Brain pericyte (primary cell): Measurements from ENCODE around the gene CCDC137.
"Not testable (repeated sequence)": the region's sequence is repeated elsewhere in the genome, so short reads cannot be mapped to it uniquely, and the experiment has no call there.

Experiments used
- DNase-seq: peaks from one replicate; pipeline ENCODE4 v3.0.0-alpha.2; 2012; ENCODE audit warnings: low read depth, low spot score

CCDC137 gene

GRCh38 chr17:81666342-81667191 lies at the start of gene CCDC137, which contains the start of gene OXLD1:
Gene CCDC137, plus strand, starts transcription at chr17:81666737. Its CDS starts 30 bp downstream, at chr17:81666767.
Gene OXLD1, minus strand, starts transcription at chr17:81666605. Its CDS starts 28 bp downstream, at chr17:81666577.
- peak; percentile 86 for DNase-seq

- no peak for DNase-seq
Observed at GRCh38 chr17:81616877-81617276, 49.7 kb upstream of the CCDC137 start.

GRCh38 chr17:81618307-81618706 lies 48.2 kb upstream of the CCDC137 start:
- DNase-seq, result not testable (repeated sequence)

- DNase-seq, result no peak
Observed at GRCh38 chr17:81621494-81622130, 44.9 kb upstream of the CCDC137 start.

- DNase-seq, result no peak
Observed at GRCh38 chr17:81630274-81630673, 36.3 kb upstream of the CCDC137 start.

DNA sequence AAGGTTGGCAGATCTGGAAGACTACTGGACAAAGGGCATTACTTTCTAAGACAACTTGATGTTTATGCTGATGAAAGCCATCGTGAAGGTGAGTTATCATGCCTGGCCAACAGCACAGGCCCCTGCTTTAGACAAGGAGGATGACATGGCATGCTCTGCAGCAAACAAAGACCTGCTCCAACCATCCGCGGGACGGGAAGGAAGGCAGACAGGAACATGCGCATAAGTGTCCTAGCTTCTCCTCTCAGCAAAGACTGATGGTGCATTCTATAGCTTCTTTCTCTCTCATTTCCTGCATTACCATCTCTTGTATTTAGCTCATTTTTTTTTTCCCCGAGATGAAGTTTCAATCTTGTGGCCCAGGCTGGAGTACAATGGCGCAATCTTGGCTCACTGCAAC lies 35.1 kb upstream of the CCDC137 start:
- no peak for DNase-seq

DNA sequence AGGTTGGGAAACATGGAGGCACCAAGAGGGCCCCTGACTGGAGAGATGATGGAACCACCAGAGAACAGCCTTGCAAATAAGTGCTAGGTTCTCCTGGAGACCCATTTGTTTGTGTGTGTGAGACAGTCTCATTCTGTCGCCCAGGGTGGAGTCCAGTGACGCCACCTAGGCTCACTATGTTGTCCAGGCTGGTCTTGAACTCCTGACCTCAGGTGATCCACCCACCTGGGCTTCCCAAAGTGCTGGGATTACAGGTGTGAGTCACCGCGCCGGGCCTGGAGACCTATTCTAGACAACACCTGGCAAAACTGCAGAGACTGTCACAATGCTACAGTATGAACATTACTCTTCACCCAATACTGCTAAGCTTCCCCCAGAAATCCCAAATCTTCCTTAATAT lies 31.1 kb upstream of the CCDC137 start:
- DNase-seq, result no peak

- DNase-seq, result no peak
Observed at GRCh38 chr17:81635973-81636504, 30.5 kb upstream of the CCDC137 start.

DNA sequence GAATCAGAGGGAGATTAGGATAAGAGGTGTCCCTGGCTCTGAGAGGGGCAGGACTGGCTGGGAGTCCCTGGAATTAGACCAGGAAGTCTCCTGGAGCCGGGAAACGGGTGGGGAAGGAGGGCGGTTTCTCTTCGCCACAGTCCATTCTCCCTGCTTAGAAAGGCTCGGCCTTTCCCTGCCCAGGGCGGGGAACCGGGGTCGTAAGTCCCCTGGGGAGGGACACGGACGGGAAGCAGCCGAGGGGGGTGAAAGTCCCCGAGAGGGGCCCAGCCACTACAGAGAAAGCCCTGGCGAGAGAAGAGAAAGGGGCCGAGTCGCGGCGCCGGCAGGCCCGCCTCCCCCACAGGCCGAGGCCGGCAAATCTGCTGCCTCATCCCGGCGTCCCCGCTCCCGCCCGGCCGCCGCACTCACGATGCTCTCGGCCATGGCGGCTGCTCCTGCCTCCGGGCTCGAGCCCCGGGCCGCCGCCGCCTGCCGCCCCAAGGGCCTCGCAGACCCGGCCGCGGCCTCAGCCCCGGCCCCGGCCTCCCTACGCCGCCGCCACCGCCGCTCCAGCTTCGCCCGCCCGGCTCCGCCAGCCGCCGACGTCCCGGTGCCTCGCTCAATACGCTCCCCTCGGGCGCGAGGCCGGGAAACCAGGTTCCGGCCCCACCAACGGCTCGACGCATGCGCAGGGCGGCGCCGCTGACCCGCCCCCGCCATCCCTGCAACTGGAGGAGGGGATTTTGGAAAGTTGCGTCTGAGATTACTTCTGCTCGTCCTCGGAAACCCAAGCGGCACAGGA lies 29.8 kb upstream of the CCDC137 start, which contains the start of the genes NPLOC4 and TSPAN10:
TSS of gene NPLOC4 (minus strand) at position 608 of the 784 bp plus-strand sequence. CDS start at position 426, 182 bp downstream.
TSS of gene TSPAN10 (plus strand) at position 692 of the 784 bp plus-strand sequence. CDS start 5,217 bp downstream, outside the sequence.
- peak; percentile 61 for DNase-seq

DNA sequence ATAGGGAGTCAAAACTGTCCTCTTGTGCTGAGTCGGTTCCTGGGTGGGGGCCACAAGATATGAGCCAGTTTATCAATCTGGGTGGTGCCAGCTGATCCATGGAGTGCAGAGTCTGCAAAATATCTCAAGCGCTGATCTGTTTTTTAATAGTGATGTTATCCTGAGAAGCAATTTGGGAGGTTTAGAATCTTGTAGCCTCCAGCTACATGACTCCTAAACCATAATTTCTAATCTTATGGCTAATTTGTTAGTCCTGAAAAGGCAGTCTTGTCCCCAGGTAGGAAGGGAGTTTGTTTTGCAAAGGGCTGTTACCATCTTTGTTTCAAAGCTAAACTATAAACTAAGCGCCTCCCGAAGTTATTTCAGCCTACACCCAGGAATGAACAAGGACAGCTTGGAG lies 27.9 kb upstream of the CCDC137 start:
- no peak for DNase-seq

DNA sequence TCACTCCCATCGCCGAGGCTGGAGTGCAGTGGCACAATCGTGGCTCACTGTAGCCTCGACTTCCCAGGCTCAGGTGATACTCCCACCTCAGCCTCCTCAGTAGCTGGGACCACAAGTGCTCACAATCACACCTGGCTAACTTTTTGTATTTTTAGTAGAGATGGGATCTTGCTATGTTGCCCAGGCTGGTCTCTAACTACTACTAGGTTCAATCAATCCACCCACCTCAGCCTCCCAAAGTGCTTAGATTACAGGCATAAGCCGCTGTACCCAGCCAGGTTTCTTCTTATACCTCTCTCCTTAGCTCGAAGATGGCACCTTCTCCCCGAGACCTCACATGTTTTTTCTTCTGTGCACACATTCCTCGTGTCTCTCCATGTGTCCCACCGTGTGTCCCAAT lies 26.5 kb upstream of the CCDC137 start:
- DNase-seq, result no peak

GRCh38 chr17:81641825-81642489 lies 24.6 kb upstream of the CCDC137 start:
- no peak for DNase-seq

DNA sequence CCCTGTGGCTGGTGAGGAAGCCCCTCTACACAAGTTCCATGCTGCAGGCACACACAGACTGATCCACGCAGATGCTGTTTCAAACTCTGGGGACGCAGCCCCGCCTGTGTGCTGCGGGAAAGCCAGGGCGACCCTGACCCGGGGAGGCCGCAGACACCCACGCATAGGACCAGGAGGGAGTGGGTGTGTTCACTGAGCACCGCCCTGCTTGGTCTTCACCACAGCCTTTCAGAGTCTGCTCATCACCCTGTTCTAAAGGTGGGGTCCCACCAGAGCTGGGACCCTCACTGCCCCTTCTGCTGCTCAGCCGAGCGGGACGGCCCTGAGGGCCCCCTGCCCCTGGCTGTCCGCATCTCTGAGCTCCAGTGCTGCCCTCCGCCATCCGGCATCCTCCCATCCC lies 22.0 kb upstream of the CCDC137 start:
- no peak for DNase-seq

GRCh38 chr17:81644976-81645952 lies 21.3 kb upstream of the CCDC137 start:
- no peak for DNase-seq

DNA sequence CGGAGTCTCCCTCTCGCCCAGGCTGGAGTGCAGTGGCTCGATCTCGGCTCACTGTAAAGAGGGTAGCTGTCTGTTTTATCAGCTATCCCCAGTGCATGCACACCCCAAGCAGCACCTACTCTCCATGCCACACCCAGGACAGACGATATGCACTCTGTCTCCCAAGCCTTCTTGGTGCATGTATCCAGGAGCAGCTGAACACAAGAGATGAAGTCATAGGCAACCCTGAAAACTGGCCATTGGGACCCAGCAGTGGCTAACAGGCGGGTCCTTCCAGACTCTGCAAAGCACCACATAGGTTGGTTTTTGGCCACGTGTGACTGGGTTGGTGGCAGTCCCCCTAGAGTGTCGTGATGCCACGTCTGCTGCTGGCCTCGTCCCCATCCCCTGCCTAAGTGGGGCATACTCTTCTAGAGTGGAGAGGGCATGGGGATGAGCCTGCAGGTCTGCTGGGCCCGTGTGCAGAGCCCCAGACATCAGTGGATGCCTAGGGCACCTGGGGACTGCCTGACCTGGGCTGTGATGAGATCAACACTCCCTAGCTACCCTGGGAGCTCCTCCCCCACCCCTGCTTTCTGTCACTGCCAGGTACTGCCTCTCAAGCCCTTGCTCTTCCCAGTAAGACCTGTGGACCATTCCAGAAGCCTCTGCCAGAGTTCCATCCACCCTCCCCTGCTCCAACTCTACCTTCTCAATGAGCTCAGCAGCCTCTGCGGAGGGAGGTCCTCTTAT lies 19.5 kb upstream of the CCDC137 start:
- DNase-seq, result no peak

DNA sequence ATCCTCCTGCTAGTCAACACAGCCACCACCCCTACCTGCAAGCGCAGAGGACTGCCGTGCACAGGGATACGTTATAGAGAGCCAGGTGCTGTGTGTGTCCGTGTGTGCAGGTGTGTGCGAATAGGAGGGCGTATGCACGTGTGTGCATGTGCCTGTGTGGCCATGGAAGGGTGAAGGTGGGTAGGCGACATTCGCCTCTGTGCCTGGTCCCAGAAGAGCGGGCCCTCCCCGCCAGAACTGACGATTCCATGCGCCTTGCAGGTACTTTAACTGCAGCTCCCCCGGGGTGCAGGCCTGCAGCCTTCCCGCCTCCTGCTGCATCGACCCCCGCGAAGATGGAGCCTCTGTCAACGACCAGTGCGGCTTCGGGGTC lies 18.9 kb upstream of the CCDC137 start:
- DNase-seq, result no peak

DNA sequence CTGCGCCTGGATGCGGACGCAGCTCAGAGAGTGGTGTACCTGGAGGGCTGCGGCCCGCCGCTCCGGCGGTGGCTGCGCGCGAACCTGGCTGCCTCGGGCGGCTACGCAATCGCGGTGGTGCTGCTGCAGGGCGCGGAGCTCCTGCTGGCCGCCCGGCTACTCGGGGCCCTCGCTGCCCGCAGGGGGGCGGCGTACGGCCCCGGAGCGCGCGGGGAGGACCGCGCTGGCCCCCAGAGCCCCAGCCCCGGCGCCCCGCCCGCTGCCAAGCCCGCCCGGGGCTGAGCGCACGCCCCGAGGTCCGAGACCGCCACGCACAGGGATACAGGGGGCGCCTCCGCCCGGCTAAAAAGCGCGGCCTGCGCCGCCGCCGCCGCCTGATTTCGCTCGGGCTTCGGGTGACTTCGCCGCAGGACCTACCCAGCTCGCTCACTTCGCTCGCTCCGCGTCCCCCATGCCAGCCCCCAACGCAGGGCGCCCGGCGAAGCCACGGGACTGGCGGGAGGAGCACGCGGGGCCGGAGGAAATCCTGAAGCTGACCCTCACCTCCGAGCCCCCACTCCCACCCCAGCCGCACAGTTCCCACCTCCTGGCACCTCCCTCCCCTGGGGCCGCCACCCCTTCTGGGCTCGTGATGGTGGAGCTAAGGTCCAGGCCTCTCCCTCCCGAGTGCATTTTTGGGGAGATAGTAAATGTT lies 18.4 kb upstream of the CCDC137 start:
- DNase-seq, result no peak

DNA sequence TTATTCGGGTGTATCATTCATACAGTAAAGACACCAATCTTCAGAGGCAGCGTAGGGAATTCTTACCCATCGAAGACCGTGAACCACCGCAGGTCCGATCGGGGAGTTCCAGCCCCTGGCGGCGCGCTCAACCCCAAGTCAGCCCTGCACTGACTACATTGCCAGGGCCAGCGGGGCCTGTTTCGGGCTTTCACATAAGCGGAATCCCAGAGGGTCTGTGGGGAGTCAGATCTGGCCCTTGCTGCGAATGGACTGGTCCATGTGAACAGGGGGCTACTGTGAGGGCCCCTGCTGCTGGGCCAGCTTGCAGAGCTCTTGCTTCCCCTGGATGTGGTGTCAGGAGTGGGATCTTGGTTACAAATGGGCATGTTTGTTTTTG lies 17.8 kb upstream of the CCDC137 start:
- no peak for DNase-seq

- DNase-seq, result no peak
Observed at GRCh38 chr17:81650951-81651350, 15.6 kb upstream of the CCDC137 start.
